GM12878 (cell line): ENCODE data around the gene PTX4. TPM values are rescaled to one million over a fixed set of nuclear protein-coding genes. Genes with fewer than 3 reads are reported as not detected.

Source experiments
- ATF3 ChIP-seq: IDR thresholded peaks from 2 replicates; pipeline ENCODE4 v1.6.1; 2011; ENCODE audit warnings: low read depth, mild to moderate bottlenecking, low read length, moderate library complexity, borderline replicate concordance; ENCODE audit errors: extremely low read depth
- BHLHE40 ChIP-seq, 2 experiments: fragments of 450-650 bp in 1 of 2; IDR thresholded peaks; 2 replicates each; pipeline ENCODE4 v1.6.1; 2011 to 2017; ENCODE audit warnings: low read depth in 2 of 2, borderline replicate concordance in 1 of 2, improper control_type of control experiment in 1 of 2, low read length in 1 of 2, mild to moderate bottlenecking in 1 of 2
- CREB1 ChIP-seq: IDR thresholded peaks from 2 replicates; pipeline ENCODE4 v1.6.1; 2012; ENCODE audit warnings: low read depth, mild to moderate bottlenecking, inconsistent platforms
- ELK1 ChIP-seq: IDR thresholded peaks from 2 replicates; pipeline ENCODE4 v1.6.1; 2012; ENCODE audit warnings: low read depth, low read length, improper control_type of control experiment
- ESRRA ChIP-seq: IDR thresholded peaks from 2 replicates; pipeline ENCODE4 v1.6.1; 2012; ENCODE audit warnings: mild to moderate bottlenecking, low read length, improper control_type of control experiment
- ETV6 ChIP-seq, 2 experiments: fragments of 450-650 bp in 1 of 2; IDR thresholded peaks in 1 of 2; conservative IDR thresholded peaks in 1 of 2; 2 replicates each; pipeline ENCODE4 v1.6.1; 2014; ENCODE audit warnings: antibody characterized with exemption in 1 of 2, borderline replicate concordance in 1 of 2, low read depth in 1 of 2, mild to moderate bottlenecking in 1 of 2, moderate library complexity in 1 of 2
- FOXK2 ChIP-seq: fragments of 450-650 bp; IDR thresholded peaks from 2 replicates; pipeline ENCODE4 v1.6.1; 2017; ENCODE audit warnings: mild to moderate bottlenecking, moderate library complexity
- HCFC1 ChIP-seq: fragments of 150-350 bp; IDR thresholded peaks from 2 replicates; pipeline ENCODE4 v1.6.1; 2014; ENCODE audit warnings: low read length
- HSF1 ChIP-seq: fragments of 150-350 bp; IDR thresholded peaks from 2 replicates; pipeline ENCODE4 v1.6.1; 2014; ENCODE audit warnings: mild to moderate bottlenecking, low read depth, low read length
- IKZF2 ChIP-seq, 2 experiments: fragments of 450-650 bp; IDR thresholded peaks; 2 replicates each; pipeline ENCODE4 v1.6.1; 2017; ENCODE audit warnings: mild to moderate bottlenecking in 2 of 2, moderate library complexity in 2 of 2
- NFYA ChIP-seq: IDR thresholded peaks from 2 replicates; pipeline ENCODE4 v1.6.1; 2011; ENCODE audit warnings: low read depth, mild to moderate bottlenecking, low read length, improper control_type of control experiment, borderline replicate concordance
- NKRF ChIP-seq: fragments of 450-650 bp; conservative IDR thresholded peaks from 2 replicates; pipeline ENCODE4 v1.6.1; 2017; ENCODE audit warnings: mild to moderate bottlenecking, moderate library complexity
- PML ChIP-seq: IDR thresholded peaks from 2 replicates; pipeline ENCODE4 v1.6.1; 2012; ENCODE audit warnings: low read length, inconsistent platforms
- SREBF1 ChIP-seq: IDR thresholded peaks from 2 replicates; pipeline ENCODE4 v1.6.1; 2012; ENCODE audit warnings: mild to moderate bottlenecking, low read length
- STAT1 ChIP-seq: fragments of 450-650 bp; conservative IDR thresholded peaks from 2 replicates; pipeline ENCODE4 v1.6.1; 2014; ENCODE audit warnings: antibody characterized with exemption, mild to moderate bottlenecking
- ZNF24 ChIP-seq: fragments of 450-650 bp; IDR thresholded peaks from 2 replicates; pipeline ENCODE4 v1.6.1; 2017; ENCODE audit warnings: antibody characterized with exemption, mild to moderate bottlenecking
- polyA plus RNA-seq, 11 experiments: library from polyadenylated mRNA; depleted of rRNA in 4 of 11; unstranded in 6 of 11; stranded (reverse) in 5 of 11; fragments of >200 nt; fragmentation: Nextera tagmentation in 4 of 11; fragmentation: Illumina TruSeq in 1 of 11; extraction: Ambion mirVana in 4 of 11; extraction: Trizol in 1 of 11; gene quantifications; 1 replicate in 1 of 11; 2 replicates in 10 of 11; pipeline versions ENCODE4 v1.2.1 to v1.2.3, GENCODE V29; 2011 to 2016; ENCODE audit warnings: inconsistent platforms in 2 of 11, missing spikeins in 2 of 11, low read depth in 1 of 11
- total RNA-seq, 4 experiments: library from RNA; depleted of rRNA in 3 of 4; stranded (reverse); fragments of >200 nt in 3 of 4; fragmentation: Illumina TruSeq in 1 of 4; extraction: Trizol in 1 of 4; gene quantifications; 2 replicates each; pipeline versions ENCODE4 v1.2.1 to v1.2.3, GENCODE V29; 2013 to 2021
- TF ChIP-seq, protein P1 (sequence below): fragments of 450-650 bp; IDR thresholded peaks from 2 replicates; pipeline ENCODE4 v1.6.1; 2017; ENCODE audit warnings: low read depth, mild to moderate bottlenecking, moderate library complexity
- TF ChIP-seq, protein P2 (sequence below): fragments of 450-650 bp; IDR thresholded peaks from 2 replicates; pipeline ENCODE4 v1.6.1; 2017; ENCODE audit warnings: mild to moderate bottlenecking, moderate library complexity

PTX4 gene
- total and polyA plus RNA-seq, 10 of the 15 experiments (the other 5 are each of a cell fraction or from before 2014, with no cell fraction given): not detected

GRCh38 chr16:1474796-1475551, 13.8 kb downstream of the PTX4 start, which contains the start of gene CLCN7 (continued):
- TF ChIP-seq CREB1 (0 out of 2 replicates have a peak, but pooled peaks have one; percentile 9), ETV6 (conservative IDR thresholded peaks at IDR 0.05 in 1 of 2, IDR thresholded peaks at IDR 0.05 in 1 of 2; ENCODE audit: borderline replicate concordance in 1 of 2, low read depth in 1 of 2) (no peak), HCFC1 (peak; percentile 69), STAT1 (0 out of 2 replicates have a peak, but pooled peaks have one; percentile 56), ELK1 (peak; percentile 44; the same call in 1 of the 2 replicates), FOXK2 (peak; percentile 58; the same call in 1 of the 2 replicates), ZNF24 (0 out of 2 replicates have a peak, but pooled peaks have one; percentile 42), NKRF (peak; percentile 98), ATF3 (peak; percentile 100), NFYA (no peak), BHLHE40 (IDR thresholded peaks at IDR 0.05; ENCODE audit: borderline replicate concordance in 1 of 2, low read depth in 2 of 2, low read length in 1 of 2) (peak; percentile 80 to 95), ESRRA (no peak), HSF1 (no peak), IKZF2 (IDR thresholded peaks at IDR 0.05) (no peak), PML (peak; percentile 84), SREBF1 (peak; percentile 59)
- TF ChIP-seq, protein P1, sequence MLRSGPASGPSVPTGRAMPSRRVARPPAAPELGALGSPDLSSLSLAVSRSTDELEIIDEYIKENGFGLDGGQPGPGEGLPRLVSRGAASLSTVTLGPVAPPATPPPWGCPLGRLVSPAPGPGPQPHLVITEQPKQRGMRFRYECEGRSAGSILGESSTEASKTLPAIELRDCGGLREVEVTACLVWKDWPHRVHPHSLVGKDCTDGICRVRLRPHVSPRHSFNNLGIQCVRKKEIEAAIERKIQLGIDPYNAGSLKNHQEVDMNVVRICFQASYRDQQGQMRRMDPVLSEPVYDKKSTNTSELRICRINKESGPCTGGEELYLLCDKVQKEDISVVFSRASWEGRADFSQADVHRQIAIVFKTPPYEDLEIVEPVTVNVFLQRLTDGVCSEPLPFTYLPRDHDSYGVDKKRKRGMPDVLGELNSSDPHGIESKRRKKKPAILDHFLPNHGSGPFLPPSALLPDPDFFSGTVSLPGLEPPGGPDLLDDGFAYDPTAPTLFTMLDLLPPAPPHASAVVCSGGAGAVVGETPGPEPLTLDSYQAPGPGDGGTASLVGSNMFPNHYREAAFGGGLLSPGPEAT: peak; percentile 26; the same call in 1 of the 2 replicates
- TF ChIP-seq, protein P2, sequence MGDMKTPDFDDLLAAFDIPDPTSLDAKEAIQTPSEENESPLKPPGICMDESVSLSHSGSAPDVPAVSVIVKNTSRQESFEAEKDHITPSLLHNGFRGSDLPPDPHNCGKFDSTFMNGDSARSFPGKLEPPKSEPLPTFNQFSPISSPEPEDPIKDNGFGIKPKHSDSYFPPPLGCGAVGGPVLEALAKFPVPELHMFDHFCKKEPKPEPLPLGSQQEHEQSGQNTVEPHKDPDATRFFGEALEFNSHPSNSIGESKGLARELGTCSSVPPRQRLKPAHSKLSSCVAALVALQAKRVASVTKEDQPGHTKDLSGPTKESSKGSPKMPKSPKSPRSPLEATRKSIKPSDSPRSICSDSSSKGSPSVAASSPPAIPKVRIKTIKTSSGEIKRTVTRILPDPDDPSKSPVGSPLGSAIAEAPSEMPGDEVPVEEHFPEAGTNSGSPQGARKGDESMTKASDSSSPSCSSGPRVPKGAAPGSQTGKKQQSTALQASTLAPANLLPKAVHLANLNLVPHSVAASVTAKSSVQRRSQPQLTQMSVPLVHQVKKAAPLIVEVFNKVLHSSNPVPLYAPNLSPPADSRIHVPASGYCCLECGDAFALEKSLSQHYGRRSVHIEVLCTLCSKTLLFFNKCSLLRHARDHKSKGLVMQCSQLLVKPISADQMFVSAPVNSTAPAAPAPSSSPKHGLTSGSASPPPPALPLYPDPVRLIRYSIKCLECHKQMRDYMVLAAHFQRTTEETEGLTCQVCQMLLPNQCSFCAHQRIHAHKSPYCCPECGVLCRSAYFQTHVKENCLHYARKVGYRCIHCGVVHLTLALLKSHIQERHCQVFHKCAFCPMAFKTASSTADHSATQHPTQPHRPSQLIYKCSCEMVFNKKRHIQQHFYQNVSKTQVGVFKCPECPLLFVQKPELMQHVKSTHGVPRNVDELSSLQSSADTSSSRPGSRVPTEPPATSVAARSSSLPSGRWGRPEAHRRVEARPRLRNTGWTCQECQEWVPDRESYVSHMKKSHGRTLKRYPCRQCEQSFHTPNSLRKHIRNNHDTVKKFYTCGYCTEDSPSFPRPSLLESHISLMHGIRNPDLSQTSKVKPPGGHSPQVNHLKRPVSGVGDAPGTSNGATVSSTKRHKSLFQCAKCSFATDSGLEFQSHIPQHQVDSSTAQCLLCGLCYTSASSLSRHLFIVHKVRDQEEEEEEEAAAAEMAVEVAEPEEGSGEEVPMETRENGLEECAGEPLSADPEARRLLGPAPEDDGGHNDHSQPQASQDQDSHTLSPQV: no peak
